ENCODE data around the gene ADARB2.

The ADARB2 gene

DNA sequence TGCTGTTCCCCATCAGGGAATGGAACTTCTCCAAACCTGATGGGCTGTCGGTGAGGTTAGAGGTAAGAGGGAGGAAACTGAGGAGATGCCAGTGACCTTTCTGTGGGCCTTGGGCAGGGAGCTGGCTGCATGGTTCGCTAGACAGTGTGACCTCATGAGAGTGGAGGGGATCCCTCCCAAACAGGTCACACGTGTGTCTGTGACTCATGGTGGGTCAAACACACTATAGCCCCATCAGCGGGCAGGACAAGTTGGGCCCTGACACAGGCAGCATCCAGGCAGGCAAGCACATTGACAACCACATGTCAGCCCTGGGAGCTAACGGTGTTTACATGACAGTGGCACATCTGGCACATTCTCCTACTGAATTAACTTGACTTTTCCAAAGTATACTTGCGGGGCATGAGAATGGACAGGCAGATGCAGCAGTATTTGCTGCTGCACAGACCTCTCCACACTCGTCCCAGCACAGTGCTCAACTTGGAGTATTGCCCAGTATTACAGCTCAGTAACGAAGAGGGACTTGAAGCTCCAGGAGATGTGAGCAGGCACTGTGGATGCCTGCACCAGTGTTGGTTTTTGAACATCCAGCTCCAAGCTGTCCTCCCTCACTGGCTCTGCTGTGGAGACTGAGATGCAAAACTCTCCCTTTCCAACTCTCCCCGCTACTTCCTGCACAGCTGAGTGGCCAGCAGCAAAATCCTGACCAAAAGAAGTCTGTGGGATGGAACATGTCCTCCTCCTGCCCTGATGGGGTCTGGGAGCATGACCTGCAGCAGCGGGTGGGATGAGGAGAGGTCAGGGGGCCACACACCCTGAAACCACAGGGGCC, 481.5 kb downstream of the ADARB2 start:
- H3K4me3 ChIP-seq (ENCODE audit: low read depth, low read length), result no peak overlapping the region
- no peaks in the 10 kb centered on the region for H3K4me1 ChIP-seq (ENCODE audit: control insufficient read depth, insufficient read depth, low read length)
- no peaks in the 10 kb centered on the region for H3K9me3 ChIP-seq (ENCODE audit: control insufficient read depth, insufficient read depth, low read depth, low read length)
- H3K36me3 ChIP-seq (ENCODE audit: control insufficient read depth in 2 of 2, insufficient read depth in 1 of 2, low read length in 2 of 2), result no peaks in the 10 kb centered on the region
- H3K27ac ChIP-seq (ENCODE audit: extremely low read depth, low read depth, low read length), result no peak overlapping the region
- CTCF ChIA-PET, result interaction anchor here (0.6 to 1.8 kb wide), 2 partner anchors 11 to 32 kb away, joined by 3 read pairs; no protein-coding TSS in a partner anchor
- POLR2A ChIA-PET, result no interaction called here
- TF ChIP-seq ZNF830 (tag by site-specific recombination; IDR thresholded peaks at IDR 0.05; ENCODE audit: low read depth) (no peak), ZEB2 (tag by site-specific recombination; IDR thresholded peaks at IDR 0.05) (no peak), MYNN (tag by site-specific recombination; IDR thresholded peaks at IDR 0.05; ENCODE audit: borderline replicate concordance) (no peak), ZNF521 (tag by site-specific recombination; IDR thresholded peaks at IDR 0.05) (no peak), ZNF514 (tag by site-specific recombination; IDR thresholded peaks at IDR 0.05) (no peak), KLF16 (tag by site-specific recombination; IDR thresholded peaks at IDR 0.05) (no peak), ZNF501 (tag by site-specific recombination; IDR thresholded peaks at IDR 0.05) (no peak), ZNF596 (tag by site-specific recombination; IDR thresholded peaks at IDR 0.05) (no peak), ZNF10 (tag by site-specific recombination; IDR thresholded peaks at IDR 0.05) (no peak), ZNF473 (tag by site-specific recombination; IDR thresholded peaks at IDR 0.05) (no peak), ZNF600 (tag by site-specific recombination; IDR thresholded peaks at IDR 0.05) (no peak), ZNF133 (tag by site-specific recombination; IDR thresholded peaks at IDR 0.05) (no peak), ZFP3 (tag by site-specific recombination; IDR thresholded peaks at IDR 0.05; ENCODE audit: low read depth) (no peak)
- TF ChIP-seq, protein P1, sequence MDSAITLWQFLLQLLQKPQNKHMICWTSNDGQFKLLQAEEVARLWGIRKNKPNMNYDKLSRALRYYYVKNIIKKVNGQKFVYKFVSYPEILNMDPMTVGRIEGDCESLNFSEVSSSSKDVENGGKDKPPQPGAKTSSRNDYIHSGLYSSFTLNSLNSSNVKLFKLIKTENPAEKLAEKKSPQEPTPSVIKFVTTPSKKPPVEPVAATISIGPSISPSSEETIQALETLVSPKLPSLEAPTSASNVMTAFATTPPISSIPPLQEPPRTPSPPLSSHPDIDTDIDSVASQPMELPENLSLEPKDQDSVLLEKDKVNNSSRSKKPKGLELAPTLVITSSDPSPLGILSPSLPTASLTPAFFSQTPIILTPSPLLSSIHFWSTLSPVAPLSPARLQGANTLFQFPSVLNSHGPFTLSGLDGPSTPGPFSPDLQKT (IDR thresholded peaks at IDR 0.05; ENCODE audit: borderline replicate concordance, low read depth, low read length), result no peak
- TF ChIP-seq, protein P2, sequence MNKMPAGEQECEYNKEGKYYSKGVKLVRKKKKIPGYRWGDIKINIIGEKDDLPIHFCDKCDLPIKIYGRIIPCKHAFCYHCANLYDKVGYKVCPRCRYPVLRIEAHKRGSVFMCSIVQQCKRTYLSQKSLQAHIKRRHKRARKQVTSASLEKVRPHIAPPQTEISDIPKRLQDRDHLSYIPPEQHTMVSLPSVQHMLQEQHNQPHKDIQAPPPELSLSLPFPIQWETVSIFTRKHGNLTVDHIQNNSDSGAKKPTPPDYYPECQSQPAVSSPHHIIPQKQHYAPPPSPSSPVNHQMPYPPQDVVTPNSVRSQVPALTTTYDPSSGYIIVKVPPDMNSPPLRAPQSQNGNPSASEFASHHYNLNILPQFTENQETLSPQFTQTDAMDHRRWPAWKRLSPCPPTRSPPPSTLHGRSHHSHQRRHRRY (tag by site-specific recombination; IDR thresholded peaks at IDR 0.05), result no peak

DNA sequence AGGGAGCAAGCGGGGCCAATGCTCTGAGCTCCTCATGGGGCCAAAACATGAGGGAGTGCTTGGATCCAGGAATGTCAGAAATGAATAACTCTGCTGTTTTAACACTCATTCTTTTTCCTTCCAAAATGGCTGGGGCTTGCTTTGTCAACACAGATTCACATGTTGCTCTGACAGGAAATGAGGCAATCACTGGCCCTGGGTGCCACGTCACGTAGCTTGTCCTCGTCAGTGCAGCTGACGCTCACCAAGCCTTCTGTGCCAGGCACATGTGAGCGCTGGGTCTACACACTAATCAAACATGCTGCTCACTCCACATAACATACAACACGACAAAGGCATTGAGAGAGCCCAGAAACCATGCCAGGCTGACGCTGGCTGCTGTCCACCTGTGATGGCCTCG, 482.2 kb downstream of the ADARB2 start:
- ChIA-PET CTCF (no interaction called here), POLR2A (no interaction called here)
- Histone ChIP-seq H3K4me1 (ENCODE audit: control insufficient read depth, insufficient read depth, low read length) (no peaks in the 10 kb centered on the region), H3K4me3 (ENCODE audit: low read depth, low read length) (no peak overlapping the region), H3K9me3 (ENCODE audit: control insufficient read depth, insufficient read depth, low read depth, low read length) (no peaks in the 10 kb centered on the region), H3K36me3 (ENCODE audit: control insufficient read depth in 2 of 2, insufficient read depth in 1 of 2, low read length in 2 of 2) (no peaks in the 10 kb centered on the region), H3K27ac (ENCODE audit: extremely low read depth, low read depth, low read length) (no peak overlapping the region)
- TF ChIP-seq EGR2 (tag by site-specific recombination; IDR thresholded peaks at IDR 0.05; ENCODE audit: low read depth), result no peak
- TF ChIP-seq ZFP69B (tag by site-specific recombination; IDR thresholded peaks at IDR 0.05), result no peak
- no peak for TF ChIP-seq GLI2 (tag by site-specific recombination; IDR thresholded peaks at IDR 0.05; ENCODE audit: borderline replicate concordance, low read depth)
- no peak for TF ChIP-seq ZNF473 (tag by site-specific recombination; IDR thresholded peaks at IDR 0.05)

DNA sequence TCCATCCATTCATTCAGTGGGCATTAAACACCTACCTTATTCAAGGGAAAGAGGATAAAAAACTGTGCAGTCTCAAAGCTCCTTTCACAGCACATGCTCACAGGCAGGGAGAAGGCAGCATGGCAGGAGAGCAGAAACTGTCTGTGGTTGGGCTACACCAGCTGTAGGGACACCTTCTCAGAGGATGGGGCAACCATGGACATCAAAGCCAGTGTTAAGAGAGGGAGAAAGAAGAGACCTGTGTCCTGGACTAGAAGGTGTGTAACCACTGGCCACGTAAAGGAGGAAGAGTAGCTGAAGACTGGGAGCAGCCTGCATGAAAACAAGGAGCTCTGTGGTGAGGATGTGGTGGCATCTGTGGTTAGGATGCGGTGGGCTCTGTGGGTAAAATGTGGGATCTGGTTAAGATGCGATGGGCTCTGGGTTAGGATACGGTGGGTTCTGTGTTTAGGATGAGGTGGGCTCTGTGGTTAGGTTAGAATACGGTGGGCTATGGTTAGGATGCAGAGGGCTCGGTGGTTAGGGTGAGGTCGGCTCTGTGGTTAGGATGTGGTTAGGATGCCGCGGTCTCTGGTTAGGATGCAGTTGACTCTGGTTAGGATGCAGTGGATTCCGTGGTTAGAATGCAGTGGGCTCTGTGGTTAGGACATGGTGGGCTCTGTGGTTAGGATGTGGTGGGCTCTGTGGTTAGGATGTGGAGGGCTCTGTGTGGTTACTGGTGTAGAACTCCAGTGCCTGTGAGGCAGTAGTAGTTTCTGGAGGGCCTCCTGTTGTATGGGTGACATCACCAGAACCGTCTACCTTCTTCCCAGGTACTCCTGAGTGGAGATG, 483.6 kb downstream of the ADARB2 start:
- ChIA-PET POLR2A (no interaction called here), CTCF (interaction anchor here (0.6 to 2.3 kb wide), 2 partner anchors 10 to 115 kb away, joined by 3 to 9 read pairs; no protein-coding TSS in a partner anchor)
- TF ChIP-seq ZNF155 (tag by site-specific recombination; IDR thresholded peaks at IDR 0.05) (no peak), ZNF560 (tag by site-specific recombination; IDR thresholded peaks at IDR 0.05; ENCODE audit: borderline replicate concordance) (no peak), MYNN (tag by site-specific recombination; IDR thresholded peaks at IDR 0.05; ENCODE audit: borderline replicate concordance) (no peak), ZNF274 (IDR thresholded peaks at IDR 0.05; ENCODE audit: low read length) (no peak), ZNF274 (tag by site-specific recombination; IDR thresholded peaks at IDR 0.05; ENCODE audit: borderline replicate concordance) (no peak)
- H3K27ac ChIP-seq (ENCODE audit: extremely low read depth, low read depth, low read length), result no peak overlapping the region
- H3K9me3 ChIP-seq (ENCODE audit: control insufficient read depth, insufficient read depth, low read depth, low read length), result no peaks in the 10 kb centered on the region
- no peaks in the 10 kb centered on the region for H3K36me3 ChIP-seq (ENCODE audit: control insufficient read depth in 2 of 2, insufficient read depth in 1 of 2, low read length in 2 of 2)
- no peaks in the 10 kb centered on the region for H3K4me1 ChIP-seq (ENCODE audit: control insufficient read depth, insufficient read depth, low read length)
- no peak overlapping the region for H3K4me3 ChIP-seq (ENCODE audit: low read depth, low read length)
